GM21737 (cell line): Measurements from ENCODE around the gene ATAD3B.
"Not testable (repeated sequence)": the region's sequence is repeated elsewhere in the genome, so short reads cannot be mapped to it uniquely, and the experiment has no call there.

Experiments
- ATAC-seq: cut with Tn5 transposase; IDR thresholded peaks from one replicate; pipeline ENCODE4 v1.9.1; 2021; ENCODE audit warnings: mild to moderate bottlenecking, moderate library complexity; ENCODE audit not compliant: unreplicated experiment

The ATAD3B gene

GRCh38 chr1:1509465-1509850 is 37.9 kb downstream of the ATAD3B start:
- ATAC-seq = not testable (repeated sequence)

GRCh38 chr1:1510912-1511532 is 39.5 kb downstream of the ATAD3B start:
- ATAC-seq = no peak

- ATAC-seq = peak; percentile 81
Observed at GRCh38 chr1:1511533-1512285, 40.1 kb downstream of the ATAD3B start, which contains the start of gene ATAD3A. ATAD3A (plus strand) TSS chr1:1512162; CDS start chr1:1512269, 107 bp downstream.

GRCh38 chr1:1512425-1512824 is 40.9 kb downstream of the ATAD3B start:
- ATAC-seq = peak; percentile 7

- not testable (repeated sequence) for ATAC-seq
Observed at GRCh38 chr1:1513675-1514074, 42.1 kb downstream of the ATAD3B start.

GRCh38 chr1:1514376-1514775 is 42.8 kb downstream of the ATAD3B start:
- not testable (repeated sequence) for ATAC-seq

GRCh38 chr1:1516923-1517322 is 45.4 kb downstream of the ATAD3B start:
- not testable (repeated sequence) for ATAC-seq

GRCh38 chr1:1517973-1518620 is 46.5 kb downstream of the ATAD3B start:
- no peak for ATAC-seq

- not testable (repeated sequence) for ATAC-seq
Observed at GRCh38 chr1:1518621-1519007, 47.0 kb downstream of the ATAD3B start.

GRCh38 chr1:1519805-1520505 is 48.4 kb downstream of the ATAD3B start:
- ATAC-seq = not testable (repeated sequence)

GRCh38 chr1:1521331-1521730 is 49.8 kb downstream of the ATAD3B start:
- no peak for ATAC-seq

- ATAC-seq = not testable (repeated sequence)
Observed at GRCh38 chr1:1522536-1522935, 51.0 kb downstream of the ATAD3B start.

GRCh38 chr1:1523226-1523625 is 51.7 kb downstream of the ATAD3B start:
- ATAC-seq = not testable (repeated sequence)

- ATAC-seq = not testable (repeated sequence)
Observed at GRCh38 chr1:1523651-1524050, 52.1 kb downstream of the ATAD3B start.

- ATAC-seq = not testable (repeated sequence)
Observed at GRCh38 chr1:1524750-1525383, 53.3 kb downstream of the ATAD3B start.

GRCh38 chr1:1526476-1526875 is 54.9 kb downstream of the ATAD3B start:
- not testable (repeated sequence) for ATAC-seq

- ATAC-seq = no peak
Observed at GRCh38 chr1:1527092-1527816, 55.7 kb downstream of the ATAD3B start.

GRCh38 chr1:1528301-1529267 is 57.0 kb downstream of the ATAD3B start:
- no peak for ATAC-seq

- ATAC-seq = no peak
Observed at GRCh38 chr1:1529321-1529720, 57.8 kb downstream of the ATAD3B start.
